H1 (cell line): Measurements from ENCODE around the gene GPS1. TPM values are rescaled to one million over a fixed set of nuclear protein-coding genes. Genes with fewer than 3 reads are reported as not detected.

Source experiments
- CEBPB ChIP-seq: IDR thresholded peaks from 2 replicates; pipeline ENCODE4 v1.6.1; 2012; ENCODE audit warnings: low read depth, low read length
- CREB1 ChIP-seq: IDR thresholded peaks from 2 replicates; pipeline ENCODE4 v1.6.1; 2012; ENCODE audit warnings: inconsistent platforms
- CTBP2 ChIP-seq: IDR thresholded peaks from 2 replicates; pipeline ENCODE4 v1.7.0; 2011; ENCODE audit warnings: borderline replicate concordance, mild to moderate bottlenecking, moderate library complexity, mixed read lengths, low read length; ENCODE audit not compliant: insufficient read depth, insufficient read length
- E2F6 ChIP-seq: IDR thresholded peaks from 2 replicates; pipeline ENCODE4 v1.6.1; 2012; ENCODE audit warnings: inconsistent platforms
- EP300 ChIP-seq, 2 experiments: IDR thresholded peaks; 1 replicate in 1 of 2; 2 replicates in 1 of 2; pipeline ENCODE4 v1.6.1; 2011 to 2012; ENCODE audit warnings: low read depth in 2 of 2, low read length in 2 of 2, mild to moderate bottlenecking in 2 of 2, borderline replicate concordance in 1 of 2, inconsistent platforms in 1 of 2, moderate library complexity in 1 of 2
- JUND ChIP-seq: IDR thresholded peaks from 2 replicates; pipeline ENCODE4 v1.6.1; 2011; ENCODE audit warnings: mild to moderate bottlenecking, improper control_type of control experiment, low read length
- MAX ChIP-seq: IDR thresholded peaks from 2 replicates; pipeline ENCODE4 v1.6.1; 2012; ENCODE audit warnings: inconsistent platforms
- NANOG ChIP-seq: IDR thresholded peaks from 2 replicates; pipeline ENCODE4 v1.6.1; 2011; ENCODE audit warnings: low read length, low read depth, mild to moderate bottlenecking, inconsistent platforms; ENCODE audit not compliant: insufficient read depth, poor library complexity, severe bottlenecking
- NRF1 ChIP-seq: IDR thresholded peaks from 2 replicates; pipeline ENCODE4 v1.6.1; 2011; ENCODE audit warnings: mild to moderate bottlenecking, low read depth, low read length, improper control_type of control experiment
- RAD21 ChIP-seq, 2 experiments: IDR thresholded peaks in 1 of 2; conservative IDR thresholded peaks in 1 of 2; 2 replicates each; pipeline ENCODE4 v1.6.1; 2011; ENCODE audit warnings: low read depth in 2 of 2, low read length in 2 of 2, improper control_type of control experiment in 1 of 2, inconsistent platforms in 1 of 2, mild to moderate bottlenecking in 1 of 2, moderate library complexity in 1 of 2
- RNF2 ChIP-seq: fragments of 200-900, 300-1000 bp; sonication (generic); IDR thresholded peaks from 2 replicates; pipeline ENCODE4 v1.7.1; 2016; ENCODE audit warnings: borderline replicate concordance, low read depth, mild to moderate bottlenecking, antibody characterized with exemption, low read length; ENCODE audit not compliant: poor library complexity, severe bottlenecking; ENCODE audit errors: missing control alignments
- SIN3A ChIP-seq, 2 experiments: IDR thresholded peaks in 1 of 2; conservative IDR thresholded peaks in 1 of 2; 2 replicates each; pipeline ENCODE4 v1.6.1; 2011 to 2012; ENCODE audit warnings: low read length in 2 of 2, improper control_type of control experiment in 1 of 2, low read depth in 1 of 2, mild to moderate bottlenecking in 1 of 2
- SP4 ChIP-seq: IDR thresholded peaks from 2 replicates; pipeline ENCODE4 v1.6.1; 2012; ENCODE audit warnings: low read length, inconsistent platforms
- SRF ChIP-seq: IDR thresholded peaks from 2 replicates; pipeline ENCODE4 v1.6.1; 2011; ENCODE audit warnings: mild to moderate bottlenecking, low read depth, low read length, moderate library complexity
- SUZ12 ChIP-seq: fragments of 200-600 bp; sonication (generic); IDR thresholded peaks from 2 replicates; pipeline ENCODE4 v1.6.1; 2012; ENCODE audit warnings: mild to moderate bottlenecking, inconsistent platforms, low read length, moderate library complexity, mixed read lengths
- TAF1 ChIP-seq: IDR thresholded peaks from 2 replicates; pipeline ENCODE4 v1.6.1; 2011; ENCODE audit warnings: mild to moderate bottlenecking, low read depth, low read length
- TAF7 ChIP-seq: optimal IDR thresholded peaks from 2 replicates; pipeline ENCODE3; 2011; ENCODE audit warnings: low read depth, mild to moderate bottlenecking, inconsistent platforms, low read length, moderate library complexity, borderline replicate concordance
- TBP ChIP-seq: IDR thresholded peaks from 2 replicates; pipeline ENCODE4 v1.6.1; 2011; ENCODE audit warnings: low read depth, low read length, improper control_type of control experiment
- TCF12 ChIP-seq: IDR thresholded peaks from 2 replicates; pipeline ENCODE4 v1.6.1; 2011; ENCODE audit warnings: low read depth, mild to moderate bottlenecking, low read length
- USF2 ChIP-seq: IDR thresholded peaks from 2 replicates; pipeline ENCODE4 v1.6.1; 2011; ENCODE audit warnings: low read length, improper control_type of control experiment
- YY1 ChIP-seq: IDR thresholded peaks from 2 replicates; pipeline ENCODE4 v1.6.1; 2011; ENCODE audit warnings: low read depth, mild to moderate bottlenecking, low read length
- polyA plus RNA-seq, 7 experiments: library from polyadenylated mRNA; depleted of rRNA in 3 of 7; stranded (reverse) in 5 of 7; unstranded in 2 of 7; fragments of >200 nt in 5 of 7; fragments of 200-250 nt in 2 of 7; gene quantifications; 1 replicate in 5 of 7; 2 replicates in 1 of 7; 4 replicates in 1 of 7; pipeline versions ENCODE4 v1.2.1 to v1.2.3, GENCODE V29; 2011 to 2013; ENCODE audit warnings: missing spikeins in 2 of 7, mixed read lengths in 2 of 7
- total RNA-seq: library from RNA; stranded (reverse); fragmentation: NEBNext Ultra II Directional; extraction: Animal tissue kit (Norgen Biotek cat#: 25700); gene quantifications from 2 replicates; pipeline ENCODE4 v1.2.1, GENCODE V29; 2021

Gene GPS1
- total and polyA plus RNA-seq, 2 of the 8 experiments (the other 6 are each of a cell fraction or from before 2014, with no cell fraction given) = 153 to 277 TPM

GRCh38 chr17:82065638-82066303 lies 14.1 kb downstream of the GPS1 start, which contains the start of gene DUS1L (continued):
- TF ChIP-seq TBP (peak; percentile 85), CEBPB (no peak; the same call in 1 of the 2 replicates), SRF (peak; percentile 62), CREB1 (peak; percentile 64), SUZ12 (no peak), TAF7 (peak; percentile 90), EP300 (IDR thresholded peaks at IDR 0.05; ENCODE audit: borderline replicate concordance in 1 of 2, low read depth in 2 of 2, low read length in 2 of 2) (peak; percentile 17 to 60; a peak in 2 of 3 replicates), TAF1 (peak; percentile 90), RNF2 (no peak), E2F6 (no peak; the same call in 1 of the 2 replicates), NRF1 (no peak), YY1 (peak; percentile 65; the same call in 1 of the 2 replicates), NANOG (no peak), SIN3A (conservative IDR thresholded peaks at IDR 0.05 in 1 of 2, IDR thresholded peaks at IDR 0.05 in 1 of 2; ENCODE audit: low read depth in 1 of 2, low read length in 2 of 2) (peak; percentile 69 to 80; a peak in 3 of 4 replicates), RAD21 (IDR thresholded peaks at IDR 0.05 in 1 of 2, conservative IDR thresholded peaks at IDR 0.05 in 1 of 2; ENCODE audit: low read depth in 2 of 2, low read length in 2 of 2) (no peak), CTBP2 (peak; percentile 58), MAX (peak; percentile 66), TCF12 (no peak), JUND (peak; percentile 44; the same call in 1 of the 2 replicates), SP4 (peak; percentile 54; the same call in 1 of the 2 replicates), USF2 (no peak)
